Pulmonary artery endothelial cell (primary cell): ENCODE results near the gene POLR1E. TPM values are rescaled to one million over a fixed set of nuclear protein-coding genes. Genes with fewer than 3 reads are reported as not detected.

Experiments
- DNase-seq: peaks from one replicate; pipeline ENCODE4 v3.0.0-alpha.2; 2011; ENCODE audit warnings: low read depth, low spot score
- total RNA-seq: library from RNA; depleted of rRNA; stranded (reverse); fragments of >200 nt; gene quantifications from 2 replicates; pipeline ENCODE4 v1.2.3, GENCODE V29; 2014

POLR1E gene
- total RNA-seq, 1 donor from 2014 or later, result 32.0 TPM

DNA sequence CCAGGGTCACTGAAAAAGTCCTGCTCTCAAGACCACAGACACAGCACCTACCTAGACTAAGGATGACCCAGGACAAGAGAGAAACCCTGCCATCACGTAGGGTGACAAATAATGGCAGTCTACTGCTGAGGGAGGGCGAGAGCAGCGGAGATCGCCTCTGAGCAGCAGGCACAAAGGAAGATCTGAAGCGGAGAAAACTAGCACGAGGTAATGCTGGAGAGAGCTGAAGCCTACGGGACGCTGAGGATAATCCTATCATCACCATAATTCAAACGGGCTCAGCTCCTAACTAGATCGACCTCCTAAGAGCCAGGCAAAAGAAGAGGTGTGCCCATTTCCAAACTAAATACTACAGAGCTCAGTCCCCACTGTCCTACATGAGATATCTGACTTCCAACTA is 49.2 kb downstream of the POLR1E start:
- DNase-seq, result no peak

- DNase-seq, result no peak
Observed at GRCh38 chr9:37538099-37538498, 52.4 kb downstream of the POLR1E start.

GRCh38 chr9:37539634-37540033 is 53.9 kb downstream of the POLR1E start:
- DNase-seq, result no peak

- no peak for DNase-seq
Observed at GRCh38 chr9:37540634-37541033, 54.9 kb downstream of the POLR1E start.

- no peak for DNase-seq
Observed at GRCh38 chr9:37541465-37541864, 55.7 kb downstream of the POLR1E start.

DNA sequence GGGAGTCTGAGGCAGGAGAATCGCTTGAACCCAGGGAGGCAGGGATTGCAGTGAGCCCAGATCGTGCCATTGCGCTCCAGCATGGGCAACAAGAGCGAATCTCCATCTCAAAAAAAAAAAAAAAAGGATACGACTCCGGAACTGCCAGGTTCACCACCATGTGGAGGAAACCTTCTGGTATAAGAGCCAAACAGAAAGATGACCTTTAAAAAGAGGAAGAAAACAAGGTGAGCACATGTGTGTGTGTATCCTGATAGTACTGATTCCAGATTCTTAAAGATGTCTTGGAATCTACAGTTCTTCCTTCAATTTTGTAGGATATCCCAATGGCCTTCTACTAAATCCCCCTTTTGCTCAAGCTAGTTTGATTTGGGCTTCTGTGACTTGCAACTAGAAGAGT is 56.7 kb downstream of the POLR1E start:
- DNase-seq, result no peak

DNA sequence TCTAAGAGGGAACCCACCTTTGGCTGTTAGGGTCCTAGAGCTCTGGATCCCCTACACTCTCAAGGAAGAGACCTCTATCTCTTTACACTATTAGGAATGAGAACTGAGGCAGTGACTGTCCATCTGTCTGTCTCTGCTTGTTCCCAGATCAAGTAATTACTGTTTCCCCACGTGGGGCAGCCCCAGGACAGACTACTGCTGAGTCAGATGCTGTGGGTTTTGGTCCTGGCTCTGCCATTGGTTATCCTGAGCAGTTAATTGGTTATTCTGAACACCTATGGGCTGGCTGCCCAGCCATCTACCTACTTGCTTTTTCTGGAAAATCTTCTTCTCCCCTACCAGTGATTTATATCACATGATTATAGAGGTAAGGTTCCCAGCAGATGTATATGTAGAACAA is 57.1 kb downstream of the POLR1E start:
- no peak for DNase-seq

- no peak for DNase-seq
Observed at GRCh38 chr9:37543468-37543867, 57.7 kb downstream of the POLR1E start.

- DNase-seq, result no peak
Observed at GRCh38 chr9:37547328-37547878, 61.7 kb downstream of the POLR1E start.

GRCh38 chr9:37549527-37549926 is 63.8 kb downstream of the POLR1E start:
- DNase-seq, result no peak

DNA sequence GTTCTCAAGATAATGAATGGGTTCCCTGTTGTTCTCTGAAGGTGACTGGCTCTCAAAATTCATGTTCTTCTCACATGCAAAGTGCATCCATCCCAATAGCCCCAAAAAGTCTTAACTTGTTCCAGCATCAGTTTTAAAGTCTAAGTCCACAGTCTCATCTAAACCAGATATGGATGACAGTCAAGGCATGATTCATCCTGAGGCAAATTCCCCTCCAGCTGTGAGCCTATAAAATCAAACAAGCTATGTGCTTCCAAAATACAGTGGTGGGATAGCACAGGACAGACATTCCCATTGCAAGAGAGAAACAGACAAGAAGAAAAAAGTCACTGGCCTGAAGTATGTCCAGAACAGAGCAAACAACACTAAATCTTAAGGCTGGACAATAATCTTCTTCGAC is 65.0 kb downstream of the POLR1E start:
- DNase-seq, result no peak

- no peak for DNase-seq
Observed at GRCh38 chr9:37551468-37551867, 65.7 kb downstream of the POLR1E start.

DNA sequence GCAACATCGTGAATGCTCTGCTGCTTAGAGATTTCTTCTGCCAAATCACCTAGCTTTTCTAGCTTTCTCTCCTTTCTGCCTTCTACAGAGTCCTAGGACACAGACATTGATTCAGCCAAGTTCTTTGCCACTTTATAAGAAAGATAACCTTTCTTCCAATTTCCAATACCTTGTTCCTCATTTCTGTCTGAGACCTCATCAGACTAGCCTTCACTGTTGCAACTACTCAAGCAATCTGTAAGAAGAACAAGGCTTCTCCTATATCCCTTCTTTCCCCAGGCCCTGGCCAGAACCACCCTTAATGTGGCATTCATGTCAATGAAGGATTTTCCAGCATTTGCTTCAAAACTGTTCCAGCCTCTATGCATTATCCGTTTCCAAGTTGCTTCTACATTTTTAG is 66.1 kb downstream of the POLR1E start:
- no peak for DNase-seq

Other genes with a start within 250 kb of the POLR1E start
- gene GRHPR, start 63.3 kb upstream of the POLR1E start, total RNA-seq, result 133 and 135 TPM in 2 replicates
- 7.5 and 11.5 TPM in 2 replicates for gene ZBTB5, start 20.5 kb upstream of the POLR1E start, total RNA-seq
- 9.5 and 14.2 TPM in 2 replicates for gene FBXO10, start 90.4 kb downstream of the POLR1E start, total RNA-seq
- gene TOMM5, start 106.6 kb downstream of the POLR1E start, total RNA-seq, result 217 and 233 TPM in 2 replicates
- not detected in 2 replicates for gene FRMPD1, start 165.0 kb downstream of the POLR1E start, total RNA-seq